Ishikawa (cell line): ENCODE measurements around the gene APBB2.

Experiments
- CEBPB ChIP-seq: IDR thresholded peaks from 2 replicates; pipeline ENCODE4 v1.6.1; 2012
- CREB1 ChIP-seq: IDR thresholded peaks from 2 replicates; pipeline ENCODE4 v1.6.1; 2012; ENCODE audit warnings: low read depth
- EGR1 ChIP-seq: IDR thresholded peaks from 2 replicates; pipeline ENCODE4 v1.6.1; 2012
- EP300 ChIP-seq: IDR thresholded peaks from 2 replicates; pipeline ENCODE4 v1.6.1; 2012; ENCODE audit warnings: borderline replicate concordance
- FOXM1 ChIP-seq: IDR thresholded peaks from 2 replicates; pipeline ENCODE4 v1.6.1; 2012; ENCODE audit warnings: low read depth, borderline replicate concordance
- MAX ChIP-seq: IDR thresholded peaks from 2 replicates; pipeline ENCODE4 v1.6.1; 2012
- NFIC ChIP-seq: IDR thresholded peaks from 2 replicates; pipeline ENCODE4 v1.6.1; 2012
- RAD21 ChIP-seq: IDR thresholded peaks from 2 replicates; pipeline ENCODE4 v1.6.1; 2012; ENCODE audit warnings: low read depth
- TAF1 ChIP-seq: IDR thresholded peaks from 2 replicates; pipeline ENCODE4 v1.6.1; 2012; ENCODE audit warnings: low read depth, mild to moderate bottlenecking
- TCF12 ChIP-seq: IDR thresholded peaks from 2 replicates; pipeline ENCODE4 v1.6.1; 2012; ENCODE audit warnings: low read depth
- TEAD4 ChIP-seq: IDR thresholded peaks from 2 replicates; pipeline ENCODE4 v1.6.1; 2012
- YY1 ChIP-seq: IDR thresholded peaks from 2 replicates; pipeline ENCODE4 v1.6.1; 2012; ENCODE audit warnings: low read depth
- ZBTB7A ChIP-seq: IDR thresholded peaks from 2 replicates; pipeline ENCODE4 v1.6.1; 2012; ENCODE audit warnings: low read depth
- TF ChIP-seq, protein P1 (sequence below): IDR thresholded peaks from 2 replicates; pipeline ENCODE4 v1.6.1; 2012; ENCODE audit warnings: low read depth, mild to moderate bottlenecking
- TF ChIP-seq, protein P2 (sequence below): IDR thresholded peaks from 2 replicates; pipeline ENCODE4 v1.6.1; 2012

APBB2 gene

DNA sequence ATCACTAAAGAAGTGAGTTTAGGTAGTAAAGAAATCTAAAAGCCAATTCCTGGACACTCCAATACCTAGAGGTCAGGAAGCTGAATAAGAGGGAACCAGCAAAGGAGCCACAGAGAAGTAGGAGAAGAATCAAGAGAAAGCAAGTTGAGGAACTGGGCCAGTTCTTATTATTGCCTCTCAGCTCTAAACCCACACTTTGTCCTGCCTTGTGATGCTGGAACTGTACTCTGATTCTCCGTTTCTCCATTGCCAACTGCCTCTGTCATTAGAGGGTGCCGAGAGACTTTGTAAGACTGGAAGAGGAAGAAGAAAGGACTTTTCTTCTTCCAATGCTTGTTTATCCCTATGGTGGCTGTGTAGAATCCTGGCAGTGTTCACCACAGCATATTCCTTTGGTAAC lies 426.0 kb downstream of the APBB2 start:
- TF ChIP-seq NFIC (no peak), FOXM1 (no peak), TEAD4 (no peak), EP300 (no peak), TAF1 (no peak), CREB1 (no peak), CEBPB (no peak), TCF12 (no peak), ZBTB7A (no peak), MAX (no peak), YY1 (no peak), RAD21 (no peak), EGR1 (no peak)
- TF ChIP-seq, protein P1, sequence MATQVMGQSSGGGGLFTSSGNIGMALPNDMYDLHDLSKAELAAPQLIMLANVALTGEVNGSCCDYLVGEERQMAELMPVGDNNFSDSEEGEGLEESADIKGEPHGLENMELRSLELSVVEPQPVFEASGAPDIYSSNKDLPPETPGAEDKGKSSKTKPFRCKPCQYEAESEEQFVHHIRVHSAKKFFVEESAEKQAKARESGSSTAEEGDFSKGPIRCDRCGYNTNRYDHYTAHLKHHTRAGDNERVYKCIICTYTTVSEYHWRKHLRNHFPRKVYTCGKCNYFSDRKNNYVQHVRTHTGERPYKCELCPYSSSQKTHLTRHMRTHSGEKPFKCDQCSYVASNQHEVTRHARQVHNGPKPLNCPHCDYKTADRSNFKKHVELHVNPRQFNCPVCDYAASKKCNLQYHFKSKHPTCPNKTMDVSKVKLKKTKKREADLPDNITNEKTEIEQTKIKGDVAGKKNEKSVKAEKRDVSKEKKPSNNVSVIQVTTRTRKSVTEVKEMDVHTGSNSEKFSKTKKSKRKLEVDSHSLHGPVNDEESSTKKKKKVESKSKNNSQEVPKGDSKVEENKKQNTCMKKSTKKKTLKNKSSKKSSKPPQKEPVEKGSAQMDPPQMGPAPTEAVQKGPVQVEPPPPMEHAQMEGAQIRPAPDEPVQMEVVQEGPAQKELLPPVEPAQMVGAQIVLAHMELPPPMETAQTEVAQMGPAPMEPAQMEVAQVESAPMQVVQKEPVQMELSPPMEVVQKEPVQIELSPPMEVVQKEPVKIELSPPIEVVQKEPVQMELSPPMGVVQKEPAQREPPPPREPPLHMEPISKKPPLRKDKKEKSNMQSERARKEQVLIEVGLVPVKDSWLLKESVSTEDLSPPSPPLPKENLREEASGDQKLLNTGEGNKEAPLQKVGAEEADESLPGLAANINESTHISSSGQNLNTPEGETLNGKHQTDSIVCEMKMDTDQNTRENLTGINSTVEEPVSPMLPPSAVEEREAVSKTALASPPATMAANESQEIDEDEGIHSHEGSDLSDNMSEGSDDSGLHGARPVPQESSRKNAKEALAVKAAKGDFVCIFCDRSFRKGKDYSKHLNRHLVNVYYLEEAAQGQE = no peak
- TF ChIP-seq, protein P2, sequence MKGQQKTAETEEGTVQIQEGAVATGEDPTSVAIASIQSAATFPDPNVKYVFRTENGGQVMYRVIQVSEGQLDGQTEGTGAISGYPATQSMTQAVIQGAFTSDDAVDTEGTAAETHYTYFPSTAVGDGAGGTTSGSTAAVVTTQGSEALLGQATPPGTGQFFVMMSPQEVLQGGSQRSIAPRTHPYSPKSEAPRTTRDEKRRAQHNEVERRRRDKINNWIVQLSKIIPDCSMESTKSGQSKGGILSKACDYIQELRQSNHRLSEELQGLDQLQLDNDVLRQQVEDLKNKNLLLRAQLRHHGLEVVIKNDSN = no peak

- TF ChIP-seq CEBPB (no peak), NFIC (no peak), EGR1 (no peak), TCF12 (no peak), YY1 (no peak), TEAD4 (no peak), FOXM1 (no peak), RAD21 (no peak), CREB1 (no peak), MAX (no peak), ZBTB7A (no peak), TAF1 (no peak), EP300 (no peak)
- TF ChIP-seq, protein P1 = no peak
- TF ChIP-seq, protein P2 = no peak
Observed at GRCh38 chr4:40785727-40786126, 428.6 kb downstream of the APBB2 start.

- no peak for TF ChIP-seq EGR1
- TF ChIP-seq ZBTB7A = no peak
- no peak for TF ChIP-seq NFIC
- TF ChIP-seq, protein P1 = no peak
- TF ChIP-seq CREB1 = no peak
- no peak for TF ChIP-seq FOXM1
- no peak for TF ChIP-seq MAX
- TF ChIP-seq RAD21 = no peak
- no peak for TF ChIP-seq TAF1
- no peak for TF ChIP-seq TCF12
Observed at GRCh38 chr4:40782876-40783275, 431.5 kb downstream of the APBB2 start.

GRCh38 chr4:40778090-40778489 lies 436.3 kb downstream of the APBB2 start:
- TF ChIP-seq TAF1 = no peak
- TF ChIP-seq EP300 = no peak
- no peak for TF ChIP-seq TEAD4
- TF ChIP-seq TCF12 = no peak
- no peak for TF ChIP-seq RAD21
- no peak for TF ChIP-seq CREB1
- TF ChIP-seq, protein P2 = no peak
- no peak for TF ChIP-seq NFIC
- TF ChIP-seq MAX = no peak
- TF ChIP-seq CEBPB = no peak
- TF ChIP-seq EGR1 = no peak
- no peak for TF ChIP-seq ZBTB7A
- TF ChIP-seq, protein P1 = no peak
- no peak for TF ChIP-seq FOXM1
- TF ChIP-seq YY1 = no peak
